ENCODE measurements around the gene HDGFL2.

GRCh38 chr19:4536798-4537197 lies 64.7 kb downstream of the HDGFL2 start:
- TF ChIP-seq CTCF (IDR thresholded peaks at IDR 0.05 in 8 of 11, conservative IDR thresholded peaks at IDR 0.05 in 3 of 11) (no peak), POLR2A (IDR thresholded peaks at IDR 0.05) (no peak), POLR2AphosphoS5 (IDR thresholded peaks at IDR 0.05) (no peak)

All from spleen (tissue), 7 donors.